Stimulated activated CD4-positive, alpha-beta T cell treated with anti-CD3 and anti-CD28 coated beads, Interleukin-15, amount 100 ng/mL, for 1 hour (primary cell): ENCODE results near the gene BSX.

Experiments
- DNase-seq, 2 donors: peaks; one replicate each; pipeline ENCODE4 v3.0.0-alpha.2; 2020; ENCODE audit warnings: low read depth in 1 of 2, low spot score in 1 of 2

BSX gene

GRCh38 chr11:122981388-122982264 lies at the start of gene BSX:
Gene BSX, minus strand, starts transcription at chr11:122981834. Its CDS starts 163 bp downstream, at chr11:122981671.
- peak in 1 of 2 donors; percentile 43 for DNase-seq

DNA sequence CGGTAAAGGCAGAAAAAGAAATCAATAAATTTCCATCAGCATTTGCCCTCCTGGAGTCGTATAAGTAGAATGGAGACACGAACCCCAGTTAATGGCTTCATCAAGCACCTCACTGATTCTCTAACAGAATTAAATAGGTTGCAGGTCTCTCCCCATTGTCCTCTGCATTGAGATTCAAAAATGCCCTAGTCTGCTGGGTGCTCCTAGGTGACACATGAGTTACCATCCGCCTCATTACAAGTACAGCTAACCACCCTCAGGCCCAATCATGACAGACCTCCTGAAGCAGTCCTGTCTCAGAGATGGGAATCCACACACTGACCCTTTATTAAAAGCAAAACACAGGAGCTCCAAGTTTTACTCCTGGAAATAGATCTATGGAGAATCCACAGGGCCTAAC lies 48.9 kb upstream of the BSX start:
- DNase-seq, result no peak

GRCh38 chr11:123020968-123021367 lies 39.3 kb upstream of the BSX start:
- DNase-seq, result no peak

DNA sequence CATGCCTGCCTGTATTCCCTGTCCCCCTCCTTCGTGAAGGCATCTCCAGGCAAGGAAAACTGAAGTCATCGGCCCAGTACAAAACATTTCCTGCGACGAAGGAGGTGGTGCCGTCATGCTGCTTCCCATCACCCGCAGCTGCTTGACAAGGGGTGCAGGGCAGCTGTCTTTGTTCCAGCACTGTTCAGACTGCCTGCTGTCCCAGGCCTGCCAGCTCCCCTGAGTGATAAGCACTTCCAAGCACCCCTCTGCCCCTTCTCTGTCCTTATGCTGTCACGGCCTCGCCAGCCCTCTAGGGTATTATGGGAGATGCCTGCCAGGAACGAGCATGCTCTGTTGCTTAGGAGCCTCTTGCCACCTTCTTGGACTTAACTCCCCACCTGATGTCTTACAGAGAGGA lies 37.1 kb upstream of the BSX start:
- no peak for DNase-seq

- DNase-seq, result no peak
Observed at GRCh38 chr11:123011510-123011909, 29.9 kb upstream of the BSX start.

DNA sequence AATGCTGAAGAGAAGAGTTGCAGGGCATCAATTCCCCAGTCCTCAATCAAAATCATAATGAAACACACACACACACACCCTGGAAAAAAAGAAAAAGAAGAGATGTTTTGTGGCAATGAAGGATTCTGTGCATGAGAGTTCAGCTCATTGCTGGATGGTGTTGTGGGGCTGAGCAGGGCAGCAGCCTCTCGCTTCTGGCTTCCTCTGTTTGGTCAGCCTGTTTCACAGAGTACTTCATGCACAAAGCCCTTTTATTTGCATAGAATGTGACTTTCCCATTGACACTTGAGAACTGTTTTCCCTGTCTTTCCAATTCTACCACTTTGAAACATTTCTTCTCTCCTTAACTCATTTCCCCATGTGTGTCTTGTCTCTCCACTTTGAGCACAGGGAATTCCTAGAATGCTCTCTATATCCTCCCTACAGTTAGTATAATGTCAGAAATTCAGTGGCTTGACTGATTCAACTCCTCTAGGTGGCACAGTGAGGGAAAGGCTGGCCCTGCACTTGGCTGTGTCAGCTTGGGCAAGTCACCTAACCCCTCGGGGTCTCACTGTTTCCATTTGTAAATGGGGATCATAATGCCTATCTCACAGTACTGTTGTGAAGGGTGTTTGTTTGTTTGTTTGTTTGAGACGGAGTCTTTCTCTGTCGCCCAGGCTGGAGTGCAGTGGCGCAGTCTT lies 25.4 kb upstream of the BSX start:
- DNase-seq, result no peak

- no peak for DNase-seq
Observed at GRCh38 chr11:123000721-123001120, 19.1 kb upstream of the BSX start.

DNA sequence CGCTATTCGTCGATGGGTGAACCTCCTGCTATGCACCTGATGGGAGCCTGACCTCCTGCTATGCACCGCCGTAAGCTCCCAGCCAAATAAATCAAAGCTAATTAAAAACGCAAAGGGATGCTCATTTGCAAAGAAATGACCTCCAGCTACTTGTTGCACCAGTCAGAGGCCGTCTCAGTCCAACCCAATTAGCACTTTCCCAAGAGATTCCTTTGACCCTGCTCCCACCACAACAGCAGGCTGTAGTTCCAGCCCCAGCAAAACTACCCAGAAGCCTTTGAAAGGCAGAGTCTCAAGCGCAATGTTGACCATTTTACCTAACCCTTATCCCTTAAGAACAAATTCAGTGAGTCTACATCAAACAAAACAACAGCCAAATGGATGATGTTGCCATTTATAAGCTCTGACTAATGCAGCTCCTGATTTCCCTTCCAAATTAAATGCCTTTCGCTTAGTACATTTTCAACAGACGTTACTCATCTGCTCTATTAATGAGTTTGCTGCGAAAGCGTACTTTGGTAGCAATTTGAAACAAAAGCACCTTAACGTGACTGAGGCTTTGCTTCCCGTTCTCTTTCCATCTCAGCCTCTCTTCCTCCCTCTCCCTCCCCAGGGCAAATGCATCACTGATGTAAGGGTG lies 17.2 kb upstream of the BSX start:
- DNase-seq, result no peak

DNA sequence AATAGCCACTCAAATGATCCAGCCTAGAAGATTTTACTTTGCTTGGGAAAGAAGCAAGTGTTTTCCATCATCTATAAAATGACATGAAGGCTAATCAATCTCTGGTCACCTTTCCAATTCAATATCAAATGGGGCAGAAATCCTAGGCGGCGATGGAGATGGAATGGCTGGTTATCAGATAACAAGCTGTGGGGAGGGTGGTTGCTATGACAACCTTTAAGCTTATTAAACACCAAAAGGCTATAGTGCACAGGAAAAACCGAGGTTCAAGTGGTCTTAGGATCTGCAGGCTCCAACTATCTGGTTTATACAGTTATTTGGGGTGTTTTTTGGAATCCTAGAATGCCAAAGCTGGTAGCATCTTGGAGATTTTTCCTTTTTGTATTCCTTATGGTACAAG lies 13.9 kb upstream of the BSX start:
- DNase-seq, result no peak

GRCh38 chr11:122984186-122985011 lies 2.8 kb upstream of the BSX start:
- no peak for DNase-seq

- DNase-seq, result no peak
Observed at GRCh38 chr11:122983438-122984185, 2.0 kb upstream of the BSX start.

DNA sequence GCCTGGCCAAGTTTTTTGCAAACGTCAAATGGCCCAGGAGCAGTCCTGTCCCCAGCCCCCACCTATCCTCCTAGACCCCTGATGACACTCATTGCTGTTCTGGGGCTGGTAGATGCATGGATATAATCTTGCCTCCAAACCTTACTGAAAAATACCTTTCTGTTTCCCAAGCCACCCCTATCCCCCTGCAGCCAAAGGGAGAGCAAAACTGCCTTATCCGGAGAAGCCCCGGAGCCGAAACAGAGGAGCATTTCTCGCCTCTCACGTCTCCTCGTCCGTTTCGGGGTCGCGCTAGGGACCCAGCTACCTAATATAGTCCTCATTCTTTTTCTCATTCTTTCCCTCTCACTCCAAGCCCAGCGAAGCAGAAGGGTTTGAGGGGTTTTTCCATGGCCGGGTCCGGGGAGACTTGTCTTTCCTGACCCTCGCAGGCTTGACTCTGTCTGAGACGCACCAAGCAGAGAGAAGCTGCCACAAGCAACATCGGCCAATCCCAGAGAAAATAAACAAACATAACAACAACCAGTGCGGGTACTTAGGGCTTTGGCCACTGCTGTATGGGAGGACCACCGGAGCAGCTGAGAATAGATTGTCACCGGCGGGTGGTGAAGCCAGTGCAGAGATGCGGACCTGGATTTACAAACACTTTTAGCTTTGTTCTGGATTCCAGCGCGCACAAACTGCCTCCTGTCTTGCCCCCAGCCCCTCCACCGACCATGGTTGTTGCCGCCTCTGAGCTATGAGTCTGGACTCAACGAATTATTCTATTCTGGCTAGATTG lies 1.6 kb downstream of the BSX start:
- DNase-seq, result no peak

GRCh38 chr11:122979103-122979814 lies 2.4 kb downstream of the BSX start:
- no peak for DNase-seq

GRCh38 chr11:122978299-122978620 lies 3.4 kb downstream of the BSX start:
- DNase-seq, result no peak

DNA sequence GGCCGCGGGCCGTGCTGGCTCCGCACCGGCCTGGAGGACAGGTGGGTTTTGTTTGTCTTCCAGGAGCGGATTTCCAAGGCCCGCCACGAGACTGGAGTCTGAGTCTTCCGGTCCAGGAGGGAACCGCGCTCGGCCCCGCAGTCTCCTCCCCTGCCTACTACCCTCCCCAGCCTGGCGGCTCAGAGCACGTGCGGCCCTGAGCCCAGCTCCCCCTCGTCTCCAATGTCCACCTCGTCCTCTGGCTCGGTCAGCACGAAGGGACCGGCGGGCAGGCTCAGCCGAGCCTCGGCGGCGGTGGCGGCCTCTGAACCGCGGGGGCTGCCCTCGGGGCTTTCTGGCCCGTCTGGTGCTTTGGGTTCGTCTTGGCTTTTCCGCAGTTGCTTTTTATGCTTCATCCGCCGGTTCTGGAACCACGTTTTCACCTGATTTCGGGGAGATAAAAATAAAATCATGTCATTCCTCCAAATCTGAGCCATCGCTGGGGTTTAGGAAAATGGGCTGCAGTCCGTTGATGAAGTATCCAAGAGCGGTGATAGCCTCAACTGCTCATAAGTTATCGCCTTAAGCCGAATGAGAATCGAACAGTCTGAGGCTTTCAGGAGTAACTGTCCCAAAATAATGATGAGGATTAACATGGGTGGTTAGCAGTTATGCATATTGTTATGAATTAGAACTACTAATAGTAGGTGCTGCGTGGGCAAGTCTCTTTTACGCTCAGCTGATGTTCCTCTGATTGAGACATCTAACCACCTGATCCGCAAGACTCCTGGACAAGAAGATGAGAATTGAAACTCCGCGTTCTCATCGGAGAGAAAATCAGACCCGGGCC lies 4.0 kb downstream of the BSX start:
- no peak for DNase-seq

DNA sequence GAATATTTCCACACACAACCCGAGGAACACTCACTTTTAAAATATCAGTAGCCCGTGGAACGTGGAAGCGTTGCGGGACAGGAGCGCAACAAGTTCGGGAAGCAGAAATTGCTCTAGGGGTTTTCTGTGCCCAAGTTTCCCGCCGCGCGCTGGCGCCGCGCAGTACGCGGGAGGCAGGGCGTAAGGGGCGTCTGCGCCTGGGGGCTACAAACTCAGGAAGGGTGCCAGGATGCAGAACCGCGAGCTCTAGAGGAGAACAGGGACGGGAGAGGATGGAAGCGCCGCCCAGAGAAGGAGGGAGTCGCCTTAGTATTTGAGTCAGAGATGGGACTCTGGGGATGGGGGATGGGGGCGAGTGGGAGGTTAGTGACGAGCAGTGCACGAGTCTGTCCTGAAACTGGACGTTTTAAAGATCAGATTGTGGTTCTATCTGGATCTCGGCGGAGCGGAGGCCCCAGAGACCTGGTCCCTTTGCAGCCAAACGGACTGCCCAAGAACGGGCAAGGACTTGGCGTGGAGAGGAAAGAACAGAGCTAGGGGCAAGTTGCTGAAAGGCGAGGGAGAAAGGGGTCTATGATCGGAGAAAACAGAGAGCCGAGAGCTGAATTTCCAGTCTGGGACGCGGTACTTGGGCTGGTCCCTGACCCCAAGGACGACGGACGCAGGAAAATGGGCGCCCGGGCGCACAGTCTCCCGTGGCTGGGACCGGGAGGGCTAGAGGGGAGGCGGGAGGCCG lies 4.7 kb downstream of the BSX start:
- no peak for DNase-seq

DNA sequence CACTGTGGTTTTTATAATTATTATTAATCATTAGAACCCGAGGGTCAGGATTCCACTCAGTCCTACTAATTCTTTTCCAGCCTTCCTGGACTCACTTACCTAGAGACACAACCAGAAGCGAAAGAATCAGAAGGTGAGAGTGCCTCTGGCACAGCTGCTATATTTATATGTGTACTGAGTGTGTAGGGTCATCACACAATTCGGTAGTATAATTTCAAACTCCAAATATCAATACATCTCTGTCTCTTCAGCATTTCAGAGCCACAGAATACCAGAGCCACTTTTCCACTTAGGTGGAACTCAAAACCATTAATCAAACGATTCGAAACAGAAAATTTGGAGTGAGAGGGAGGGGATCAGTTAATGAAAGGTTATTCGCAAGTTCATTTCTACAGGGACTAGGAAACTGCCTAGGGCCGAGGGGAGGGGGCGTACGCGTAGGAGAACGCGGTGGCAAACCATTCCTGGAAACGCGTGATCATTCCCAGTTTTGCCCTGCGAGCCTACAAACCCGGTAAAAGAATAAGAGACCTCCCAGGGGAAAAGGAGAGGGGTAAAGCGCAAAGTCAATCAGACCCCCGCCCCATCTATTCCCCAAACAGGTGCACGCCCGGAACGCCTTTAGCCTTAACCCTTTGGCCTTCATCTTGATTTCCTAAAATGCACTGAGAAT lies 5.4 kb downstream of the BSX start:
- no peak for DNase-seq
